ENCODE data around the gene MYL6B. TPM values are rescaled to one million over a fixed set of nuclear protein-coding genes. Genes with fewer than 3 reads are reported as not detected.

Gene MYL6B
- total RNA-seq, 1 donor from 2014 or later = 54.1 TPM

- H3K27me3 ChIP-seq (ENCODE audit: low read depth) = no peaks in the 10 kb centered on the region
- H3K9me3 ChIP-seq (replicated peaks) = no peaks in the 10 kb centered on the region
- H3K36me3 ChIP-seq = peaks cover 55% of the 10 kb centered on the region
- H3K27ac ChIP-seq (replicated peaks) = peak overlapping the region; percentile 14
- intact Hi-C loops (cut with micrococcal nuclease) = no loop called here
- no peak for DNase-seq
- H3K4me1 ChIP-seq = peaks cover 17% of the 10 kb centered on the region
- TF ChIP-seq CTCF (IDR thresholded peaks at IDR 0.05; ENCODE audit: borderline replicate concordance) = no peak
- H3K4me3 ChIP-seq = no peak overlapping the region
Measured at GRCh38 chr12:56205445-56205844, 53.1 kb downstream of the MYL6B start.

GRCh38 chr12:56206452-56207166 lies 54.2 kb downstream of the MYL6B start:
- Histone ChIP-seq H3K36me3 (peaks cover 66% of the 10 kb centered on the region), H3K27me3 (ENCODE audit: low read depth) (no peaks in the 10 kb centered on the region), H3K9me3 (replicated peaks) (no peaks in the 10 kb centered on the region), H3K27ac (replicated peaks) (no peak overlapping the region), H3K4me3 (no peak overlapping the region), H3K4me1 (peaks cover 17% of the 10 kb centered on the region)
- TF ChIP-seq CTCF (IDR thresholded peaks at IDR 0.05; ENCODE audit: borderline replicate concordance) = peak; percentile 64
- intact Hi-C loops (cut with micrococcal nuclease) = no loop called here
- DNase-seq = peak; percentile 43

Other genes with a start within 250 kb of the MYL6B start
- 14.8 TPM for gene PYM1, start 224.7 kb upstream of the MYL6B start, total RNA-seq
- 6.5 TPM for gene DGKA, start 221.4 kb upstream of the MYL6B start, total RNA-seq
- gene PMEL, start 186.5 kb upstream of the MYL6B start, total RNA-seq = 0.16 TPM
- 7.3 TPM for gene CDK2, start 185.8 kb upstream of the MYL6B start, total RNA-seq
- 111 TPM for gene RAB5B, start 178.5 kb upstream of the MYL6B start, total RNA-seq
- gene SUOX, start 155.3 kb upstream of the MYL6B start, total RNA-seq = 36.0 TPM
- gene IKZF4, start 131.5 kb upstream of the MYL6B start, total RNA-seq = 8.4 TPM
- gene RPS26, start 110.7 kb upstream of the MYL6B start, total RNA-seq = 48.7 TPM
- 2.3 TPM for gene ERBB3, start 72.4 kb upstream of the MYL6B start, total RNA-seq
- 65.7 TPM for gene PA2G4, start 48.0 kb upstream of the MYL6B start, total RNA-seq
- 1,892 TPM for gene RPL41, start 36.0 kb upstream of the MYL6B start, total RNA-seq
- gene ZC3H10, start 34.3 kb upstream of the MYL6B start, total RNA-seq = 4.9 TPM
- gene ESYT1, start 24.3 kb upstream of the MYL6B start, total RNA-seq = 23.2 TPM
- 508 TPM for gene MYL6, start 5.8 kb downstream of the MYL6B start, total RNA-seq
- 67.1 TPM for gene SMARCC2, start 36.9 kb downstream of the MYL6B start, total RNA-seq
- 51.4 TPM for gene RNF41, start 69.3 kb downstream of the MYL6B start, total RNA-seq
- 20.3 TPM for gene NABP2, start 71.8 kb downstream of the MYL6B start, total RNA-seq
- not detected for gene SLC39A5, start 77.5 kb downstream of the MYL6B start, total RNA-seq
- gene ANKRD52, start 105.8 kb downstream of the MYL6B start, total RNA-seq = 25.1 TPM
- gene COQ10A, start 114.4 kb downstream of the MYL6B start, total RNA-seq = 203 TPM
- 780 TPM for gene CS, start 147.7 kb downstream of the MYL6B start, total RNA-seq
- gene CNPY2, start 163.4 kb downstream of the MYL6B start, total RNA-seq = 33.4 TPM
- 49.5 TPM for gene PAN2, start 181.4 kb downstream of the MYL6B start, total RNA-seq
- not detected for gene IL23A, start 186.3 kb downstream of the MYL6B start, total RNA-seq
- 34.9 TPM for gene STAT2, start 207.5 kb downstream of the MYL6B start, total RNA-seq
- not detected for gene APOF, start 210.3 kb downstream of the MYL6B start, total RNA-seq

All from left ventricle myocardium inferior (tissue), 1 donor.